Liver (tissue), 9 donors: ENCODE data around the gene C3orf52. TPM values are rescaled to one million over a fixed set of nuclear protein-coding genes. Genes with fewer than 3 reads are reported as not detected.

Experiments
- DNase-seq: peaks from one replicate; pipeline ENCODE4 v3.0.0-alpha.2; 2017; ENCODE audit warnings: low spot score
- H3K27ac ChIP-seq, 2 donors: one replicate each; pipeline ENCODE4 v1.7.0; 2013; ENCODE audit warnings: inconsistent platforms in 2 of 2, low read length in 2 of 2, control low read depth in 1 of 2, low read depth in 1 of 2, mild to moderate bottlenecking in 1 of 2
- H3K27me3 ChIP-seq, 4 donors: one replicate each; pipeline versions ENCODE4 v1.6.1 to v1.7.0; 2013; ENCODE audit warnings: low read length in 3 of 4, inconsistent platforms in 1 of 4, mild to moderate bottlenecking in 1 of 4, moderate library complexity in 1 of 4; ENCODE audit not compliant: control insufficient read depth in 4 of 4, insufficient read depth in 4 of 4
- H3K36me3 ChIP-seq, 4 donors: one replicate each; pipeline versions ENCODE4 v1.6.1 to v1.7.0; 2013; ENCODE audit warnings: low read length in 3 of 4, mild to moderate bottlenecking in 3 of 4, low read depth in 1 of 4, moderate library complexity in 1 of 4; ENCODE audit not compliant: control insufficient read depth in 4 of 4, insufficient read depth in 3 of 4
- H3K4me1 ChIP-seq, 4 donors: one replicate each; pipeline versions ENCODE4 v1.6.1 to v1.7.0; 2013; ENCODE audit warnings: low read length in 3 of 4, mild to moderate bottlenecking in 3 of 4, moderate library complexity in 1 of 4; ENCODE audit not compliant: control insufficient read depth in 4 of 4, insufficient read depth in 4 of 4
- H3K4me3 ChIP-seq, 3 donors: one replicate each; pipeline versions ENCODE4 v1.6.1 to v1.7.0; 2013; ENCODE audit warnings: low read length in 3 of 3, control low read depth in 1 of 3, low read depth in 1 of 3, mild to moderate bottlenecking in 1 of 3
- H3K9ac ChIP-seq, 2 donors: one replicate each; pipeline ENCODE4 v1.7.0; 2013; ENCODE audit warnings: low read length in 2 of 2, mild to moderate bottlenecking in 2 of 2, moderate library complexity in 2 of 2, control low read depth in 1 of 2, low read depth in 1 of 2
- H3K9me3 ChIP-seq, 4 donors: one replicate each; pipeline versions ENCODE4 v1.6.1 to v1.7.0; 2013; ENCODE audit warnings: low read length in 3 of 4; ENCODE audit not compliant: control insufficient read depth in 4 of 4
- EGR1 ChIP-seq, 2 donors: IDR thresholded peaks; 2 replicates each; pipeline ENCODE4 v1.6.1; 2016 to 2018; ENCODE audit warnings: antibody characterized with exemption in 2 of 2, low read depth in 2 of 2
- FOXA1 ChIP-seq: IDR thresholded peaks from 2 replicates; pipeline ENCODE4 v1.6.1; 2016; ENCODE audit warnings: antibody characterized with exemption
- FOXA2 ChIP-seq: IDR thresholded peaks from 2 replicates; pipeline ENCODE4 v1.6.1; 2016; ENCODE audit warnings: antibody characterized with exemption
- GABPA ChIP-seq, 2 donors: IDR thresholded peaks in 1 of 2; conservative IDR thresholded peaks in 1 of 2; 2 replicates each; pipeline ENCODE4 v1.6.1; 2016; ENCODE audit warnings: antibody characterized with exemption in 2 of 2, mild to moderate bottlenecking in 1 of 2, moderate library complexity in 1 of 2
- HNF4A ChIP-seq, 2 donors: conservative IDR thresholded peaks; 2 replicates each; pipeline ENCODE4 v1.6.1; 2016; ENCODE audit warnings: antibody characterized with exemption in 2 of 2, mild to moderate bottlenecking in 2 of 2
- HNF4G ChIP-seq: IDR thresholded peaks from 2 replicates; pipeline ENCODE4 v1.6.1; 2016; ENCODE audit warnings: antibody characterized with exemption
- JUND ChIP-seq, 2 donors: IDR thresholded peaks; 2 replicates each; pipeline ENCODE4 v1.6.1; 2016; ENCODE audit warnings: antibody characterized with exemption in 2 of 2
- NR2F2 ChIP-seq: IDR thresholded peaks from 2 replicates; pipeline ENCODE4 v1.6.1; 2016; ENCODE audit warnings: antibody characterized with exemption
- RAD21 ChIP-seq, 2 donors: IDR thresholded peaks; 2 replicates each; pipeline ENCODE4 v1.6.1; 2016; ENCODE audit warnings: antibody characterized with exemption in 2 of 2, mild to moderate bottlenecking in 2 of 2
- RXRA ChIP-seq, 2 donors: IDR thresholded peaks; 2 replicates each; pipeline ENCODE4 v1.6.1; 2017 to 2018; ENCODE audit warnings: antibody characterized with exemption in 2 of 2, mild to moderate bottlenecking in 1 of 2
- SP1 ChIP-seq: IDR thresholded peaks from 2 replicates; pipeline ENCODE4 v1.6.1; 2018; ENCODE audit warnings: antibody characterized with exemption, mild to moderate bottlenecking
- TAF1 ChIP-seq: conservative IDR thresholded peaks from 2 replicates; pipeline ENCODE4 v1.6.1; 2016; ENCODE audit warnings: antibody characterized with exemption, mild to moderate bottlenecking
- YY1 ChIP-seq: IDR thresholded peaks from 2 replicates; pipeline ENCODE4 v1.6.1; 2016; ENCODE audit warnings: antibody characterized with exemption, mild to moderate bottlenecking
- WGBS: extraction: QIAGEN DNeasy Blood & Tissue Kit; methylation state at CpG from one replicate; pipeline ENCODE4 v1.1.7; 2013; 5-methylcytosine and 5-hydroxymethylcytosine counted together
- polyA plus RNA-seq, 2 donors: library from polyadenylated mRNA; stranded (reverse) in 1 of 2; unstranded in 1 of 2; fragments of 200-250 nt in 1 of 2; fragments of >200 nt in 1 of 2; fragmentation: Nextera tagmentation in 1 of 2; extraction: Ambion mirVana in 1 of 2; gene quantifications; one replicate each; pipeline versions ENCODE4 v1.2.1 to v1.2.3, GENCODE V29; 2013 to 2015
- total RNA-seq, 2 donors: library from RNA; depleted of rRNA; stranded (reverse); fragments of >200 nt; gene quantifications; one replicate each; pipeline ENCODE4 v1.2.3, GENCODE V29; 2014
- TF ChIP-seq, protein P1 (sequence below): IDR thresholded peaks from 2 replicates; pipeline ENCODE4 v1.6.1; 2016; ENCODE audit warnings: antibody characterized with exemption
- TF ChIP-seq, protein P2 (sequence below): IDR thresholded peaks from 2 replicates; pipeline ENCODE4 v1.6.1; 2016; ENCODE audit warnings: antibody characterized with exemption, mild to moderate bottlenecking
- TF ChIP-seq, protein P3 (sequence below): fragments of 150-350 bp; IDR thresholded peaks from 2 replicates; pipeline ENCODE4 v1.5.1; 2017; ENCODE audit warnings: improper control_type of control experiment, low read depth, low read length; ENCODE audit not compliant: missing input control
- TF ChIP-seq, protein P4 (sequence below): IDR thresholded peaks from 2 replicates; pipeline ENCODE4 v1.6.1; 2016; ENCODE audit warnings: antibody characterized with exemption
- TF ChIP-seq, protein P5 (sequence below): IDR thresholded peaks from 2 replicates; pipeline ENCODE4 v1.6.1; 2016; ENCODE audit warnings: antibody characterized with exemption
- donor health status: healthy.
- donor health status: healthy.
- donor health status: healthy.
- donor health status: healthy.
- donor health status: healthy.

C3orf52 gene
- total and polyA plus RNA-seq, 4 donors: 0.10 to 1.8 (median 0.47) TPM; not detected in 1

DNA sequence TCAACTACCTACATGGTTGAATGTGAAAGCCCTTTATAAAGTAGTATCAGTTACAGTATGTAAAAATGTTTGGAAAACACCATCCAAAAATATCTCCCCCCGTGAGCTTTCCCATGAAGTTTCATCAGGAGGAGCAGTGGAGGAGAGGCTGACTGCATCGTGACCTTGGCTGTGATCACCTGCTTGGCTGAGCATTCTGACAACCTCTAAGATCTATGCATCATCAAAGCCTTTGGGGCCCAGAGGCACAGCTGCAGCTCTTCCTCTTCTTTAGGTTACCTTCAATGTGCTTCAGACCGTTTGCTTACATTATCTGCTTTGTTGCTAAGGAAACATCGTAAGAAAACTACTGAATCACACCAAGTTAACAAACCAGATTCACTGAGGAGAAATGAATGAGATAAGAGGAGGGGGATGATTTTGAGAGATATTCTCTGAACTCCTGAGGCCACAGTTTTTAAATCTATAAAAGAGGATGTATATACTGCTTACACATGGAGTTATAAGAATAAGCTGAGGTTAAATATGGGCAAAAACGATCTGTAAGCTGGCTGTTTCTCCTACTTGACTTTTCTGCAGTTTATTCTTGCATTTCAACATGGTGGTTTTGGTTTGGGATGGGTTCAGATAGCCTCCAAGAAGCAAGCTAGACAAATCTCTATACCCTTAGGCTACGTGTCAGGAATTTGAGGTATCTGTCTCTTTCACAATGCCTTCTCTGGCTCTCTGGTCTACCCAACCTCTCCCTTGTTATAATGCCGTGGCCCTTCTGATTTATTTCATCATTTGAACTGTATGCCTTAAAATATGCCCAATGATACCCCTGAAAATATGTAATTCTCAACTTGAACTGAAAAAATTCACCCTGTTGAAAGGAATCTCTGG lies 42.9 kb downstream of the C3orf52 start:
- H3K4me1 ChIP-seq: no peaks in the 10 kb centered on the region
- 59% methylated on average over 7 of the region's 7 CpGs for WGBS

DNA sequence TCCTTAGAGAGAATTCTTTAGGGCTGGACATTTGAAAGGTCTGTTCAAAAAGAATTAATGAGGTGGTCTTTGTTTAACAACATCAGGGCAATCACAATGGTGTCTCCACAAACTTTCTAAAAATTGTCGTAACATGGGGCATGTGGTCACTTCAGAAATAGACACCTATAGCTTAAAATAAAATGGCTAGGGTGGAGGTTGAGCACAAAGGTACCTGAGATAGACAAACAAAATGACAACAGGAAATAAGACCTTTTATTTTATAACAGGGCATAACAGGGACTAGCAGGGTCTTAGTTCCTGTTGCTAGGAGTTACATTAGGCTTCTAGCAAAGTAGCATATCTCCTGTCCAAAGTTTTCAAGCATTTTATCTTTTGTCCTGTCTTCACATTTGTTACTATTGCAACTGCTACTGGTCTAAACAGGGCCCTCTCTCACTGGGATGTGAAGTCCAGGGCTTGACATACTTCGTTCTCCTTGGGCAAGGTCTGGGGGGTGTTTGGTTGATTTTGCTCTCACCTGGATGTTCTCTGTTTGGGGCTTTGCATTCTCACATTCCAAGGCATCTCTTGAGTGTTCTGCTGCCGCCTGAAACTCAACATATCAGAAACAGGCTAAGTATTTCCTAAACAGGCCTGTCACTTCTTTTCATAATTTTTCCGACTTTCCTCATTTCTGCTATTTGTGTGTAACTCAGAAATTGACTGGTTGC lies 43.9 kb downstream of the C3orf52 start:
- DNase-seq: no peak
- TF ChIP-seq YY1 (no peak), HNF4A (conservative IDR thresholded peaks at IDR 0.05) (no peak), EGR1 (IDR thresholded peaks at IDR 0.05; ENCODE audit: low read depth in 2 of 2) (no peak)
- Histone ChIP-seq H3K4me1 (no peaks in the 10 kb centered on the region), H3K36me3 (no peaks in the 10 kb centered on the region), H3K9ac (no peak overlapping the region), H3K27me3 (peaks cover 0 to 8% (median under 1%) of the 10 kb centered on the region in 4 donors), H3K4me3 (no peak overlapping the region), H3K27ac (no peak overlapping the region), H3K9me3 (no peaks in the 10 kb centered on the region)
- WGBS: 88% methylated on average over 4 of the region's 4 CpGs

More for the DNA sequence above, 42.9 kb downstream of the C3orf52 start:
- no peaks in the 10 kb centered on the region for H3K36me3 ChIP-seq
- no peak overlapping the region for H3K4me3 ChIP-seq
- H3K27ac ChIP-seq: no peak overlapping the region
- DNase-seq: no peak
- no peak overlapping the region for H3K9ac ChIP-seq
- H3K27me3 ChIP-seq: peaks cover 0 to 8% (median under 1%) of the 10 kb centered on the region in 4 donors
- H3K9me3 ChIP-seq: no peaks in the 10 kb centered on the region
- TF ChIP-seq HNF4G: no peak
- TF ChIP-seq TAF1: no peak
- no peak for TF ChIP-seq NR2F2

DNA sequence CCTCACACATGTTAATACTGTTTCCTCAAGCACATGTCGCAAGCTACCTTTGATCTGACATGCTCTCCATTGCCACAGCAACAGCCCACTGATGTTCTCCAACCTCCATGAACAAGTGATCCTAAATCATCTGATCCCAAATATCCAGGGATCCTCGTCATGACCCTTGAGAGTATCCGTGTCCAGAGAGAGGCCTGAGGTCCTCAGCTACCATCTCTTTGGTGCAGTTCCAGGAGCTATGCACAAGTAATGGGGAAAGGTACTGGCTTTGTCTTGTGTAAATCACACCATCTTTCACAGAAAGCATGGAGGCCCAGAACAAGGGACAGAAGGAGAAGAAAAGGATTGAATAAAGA lies 44.4 kb downstream of the C3orf52 start:
- 85% methylated on average over 3 of the region's 3 CpGs for WGBS
- H3K9ac ChIP-seq: no peak overlapping the region
- no peaks in the 10 kb centered on the region for H3K9me3 ChIP-seq
- TF ChIP-seq YY1 (no peak), GABPA (IDR thresholded peaks at IDR 0.05 in 1 of 2, conservative IDR thresholded peaks at IDR 0.05 in 1 of 2) (no peak), TAF1 (no peak), JUND (IDR thresholded peaks at IDR 0.05) (no peak), HNF4A (conservative IDR thresholded peaks at IDR 0.05) (no peak), RXRA (IDR thresholded peaks at IDR 0.05) (no peak), NR2F2 (no peak), FOXA1 (no peak), FOXA2 (no peak), HNF4G (no peak), SP1 (no peak), RAD21 (IDR thresholded peaks at IDR 0.05) (no peak)
- TF ChIP-seq, protein P1, sequence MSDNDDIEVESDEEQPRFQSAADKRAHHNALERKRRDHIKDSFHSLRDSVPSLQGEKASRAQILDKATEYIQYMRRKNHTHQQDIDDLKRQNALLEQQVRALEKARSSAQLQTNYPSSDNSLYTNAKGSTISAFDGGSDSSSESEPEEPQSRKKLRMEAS: no peak
- TF ChIP-seq, protein P2, sequence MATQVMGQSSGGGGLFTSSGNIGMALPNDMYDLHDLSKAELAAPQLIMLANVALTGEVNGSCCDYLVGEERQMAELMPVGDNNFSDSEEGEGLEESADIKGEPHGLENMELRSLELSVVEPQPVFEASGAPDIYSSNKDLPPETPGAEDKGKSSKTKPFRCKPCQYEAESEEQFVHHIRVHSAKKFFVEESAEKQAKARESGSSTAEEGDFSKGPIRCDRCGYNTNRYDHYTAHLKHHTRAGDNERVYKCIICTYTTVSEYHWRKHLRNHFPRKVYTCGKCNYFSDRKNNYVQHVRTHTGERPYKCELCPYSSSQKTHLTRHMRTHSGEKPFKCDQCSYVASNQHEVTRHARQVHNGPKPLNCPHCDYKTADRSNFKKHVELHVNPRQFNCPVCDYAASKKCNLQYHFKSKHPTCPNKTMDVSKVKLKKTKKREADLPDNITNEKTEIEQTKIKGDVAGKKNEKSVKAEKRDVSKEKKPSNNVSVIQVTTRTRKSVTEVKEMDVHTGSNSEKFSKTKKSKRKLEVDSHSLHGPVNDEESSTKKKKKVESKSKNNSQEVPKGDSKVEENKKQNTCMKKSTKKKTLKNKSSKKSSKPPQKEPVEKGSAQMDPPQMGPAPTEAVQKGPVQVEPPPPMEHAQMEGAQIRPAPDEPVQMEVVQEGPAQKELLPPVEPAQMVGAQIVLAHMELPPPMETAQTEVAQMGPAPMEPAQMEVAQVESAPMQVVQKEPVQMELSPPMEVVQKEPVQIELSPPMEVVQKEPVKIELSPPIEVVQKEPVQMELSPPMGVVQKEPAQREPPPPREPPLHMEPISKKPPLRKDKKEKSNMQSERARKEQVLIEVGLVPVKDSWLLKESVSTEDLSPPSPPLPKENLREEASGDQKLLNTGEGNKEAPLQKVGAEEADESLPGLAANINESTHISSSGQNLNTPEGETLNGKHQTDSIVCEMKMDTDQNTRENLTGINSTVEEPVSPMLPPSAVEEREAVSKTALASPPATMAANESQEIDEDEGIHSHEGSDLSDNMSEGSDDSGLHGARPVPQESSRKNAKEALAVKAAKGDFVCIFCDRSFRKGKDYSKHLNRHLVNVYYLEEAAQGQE: no peak
- TF ChIP-seq, protein P3, sequence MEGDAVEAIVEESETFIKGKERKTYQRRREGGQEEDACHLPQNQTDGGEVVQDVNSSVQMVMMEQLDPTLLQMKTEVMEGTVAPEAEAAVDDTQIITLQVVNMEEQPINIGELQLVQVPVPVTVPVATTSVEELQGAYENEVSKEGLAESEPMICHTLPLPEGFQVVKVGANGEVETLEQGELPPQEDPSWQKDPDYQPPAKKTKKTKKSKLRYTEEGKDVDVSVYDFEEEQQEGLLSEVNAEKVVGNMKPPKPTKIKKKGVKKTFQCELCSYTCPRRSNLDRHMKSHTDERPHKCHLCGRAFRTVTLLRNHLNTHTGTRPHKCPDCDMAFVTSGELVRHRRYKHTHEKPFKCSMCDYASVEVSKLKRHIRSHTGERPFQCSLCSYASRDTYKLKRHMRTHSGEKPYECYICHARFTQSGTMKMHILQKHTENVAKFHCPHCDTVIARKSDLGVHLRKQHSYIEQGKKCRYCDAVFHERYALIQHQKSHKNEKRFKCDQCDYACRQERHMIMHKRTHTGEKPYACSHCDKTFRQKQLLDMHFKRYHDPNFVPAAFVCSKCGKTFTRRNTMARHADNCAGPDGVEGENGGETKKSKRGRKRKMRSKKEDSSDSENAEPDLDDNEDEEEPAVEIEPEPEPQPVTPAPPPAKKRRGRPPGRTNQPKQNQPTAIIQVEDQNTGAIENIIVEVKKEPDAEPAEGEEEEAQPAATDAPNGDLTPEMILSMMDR: no peak
- TF ChIP-seq, protein P4, sequence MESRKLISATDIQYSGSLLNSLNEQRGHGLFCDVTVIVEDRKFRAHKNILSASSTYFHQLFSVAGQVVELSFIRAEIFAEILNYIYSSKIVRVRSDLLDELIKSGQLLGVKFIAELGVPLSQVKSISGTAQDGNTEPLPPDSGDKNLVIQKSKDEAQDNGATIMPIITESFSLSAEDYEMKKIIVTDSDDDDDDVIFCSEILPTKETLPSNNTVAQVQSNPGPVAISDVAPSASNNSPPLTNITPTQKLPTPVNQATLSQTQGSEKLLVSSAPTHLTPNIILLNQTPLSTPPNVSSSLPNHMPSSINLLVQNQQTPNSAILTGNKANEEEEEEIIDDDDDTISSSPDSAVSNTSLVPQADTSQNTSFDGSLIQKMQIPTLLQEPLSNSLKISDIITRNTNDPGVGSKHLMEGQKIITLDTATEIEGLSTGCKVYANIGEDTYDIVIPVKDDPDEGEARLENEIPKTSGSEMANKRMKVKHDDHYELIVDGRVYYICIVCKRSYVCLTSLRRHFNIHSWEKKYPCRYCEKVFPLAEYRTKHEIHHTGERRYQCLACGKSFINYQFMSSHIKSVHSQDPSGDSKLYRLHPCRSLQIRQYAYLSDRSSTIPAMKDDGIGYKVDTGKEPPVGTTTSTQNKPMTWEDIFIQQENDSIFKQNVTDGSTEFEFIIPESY: no peak
- TF ChIP-seq, protein P5, sequence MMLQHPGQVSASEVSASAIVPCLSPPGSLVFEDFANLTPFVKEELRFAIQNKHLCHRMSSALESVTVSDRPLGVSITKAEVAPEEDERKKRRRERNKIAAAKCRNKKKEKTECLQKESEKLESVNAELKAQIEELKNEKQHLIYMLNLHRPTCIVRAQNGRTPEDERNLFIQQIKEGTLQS: no peak
- H3K36me3 ChIP-seq: no peaks in the 10 kb centered on the region
- no peak for DNase-seq
- H3K27ac ChIP-seq: no peak overlapping the region
- peaks cover 0 to 8% (median under 1%) of the 10 kb centered on the region in 4 donors for H3K27me3 ChIP-seq
- H3K4me3 ChIP-seq: no peak overlapping the region
- no peaks in the 10 kb centered on the region for H3K4me1 ChIP-seq
